Hepatic stellate cell (primary cell): ENCODE results near the gene CFAP97.
"Not testable (repeated sequence)": the region's sequence is repeated elsewhere in the genome, so short reads cannot be mapped to it uniquely, and the experiment has no call there.

ENCODE experiments used
- DNase-seq: peaks from one replicate; pipeline ENCODE4 v3.0.0; 2011; ENCODE audit warnings: low spot score

The CFAP97 gene

GRCh38 chr4:185139736-185140135 lies 64.1 kb downstream of the CFAP97 start:
- DNase-seq, result no peak

GRCh38 chr4:185138161-185138560 lies 65.6 kb downstream of the CFAP97 start:
- DNase-seq, result no peak

GRCh38 chr4:185137233-185137925 lies 66.4 kb downstream of the CFAP97 start:
- no peak for DNase-seq

GRCh38 chr4:185134307-185134869 lies 69.4 kb downstream of the CFAP97 start:
- peak; percentile 69 for DNase-seq

- DNase-seq, result peak; percentile 37
Measured at GRCh38 chr4:185128272-185129119, 75.3 kb downstream of the CFAP97 start.

GRCh38 chr4:185127021-185127925 lies 76.5 kb downstream of the CFAP97 start:
- peak; percentile 35 for DNase-seq

- no peak for DNase-seq
Measured at GRCh38 chr4:185124006-185124405, 79.8 kb downstream of the CFAP97 start.

- no peak for DNase-seq
Measured at GRCh38 chr4:185122681-185123345, 81.0 kb downstream of the CFAP97 start.

GRCh38 chr4:185120631-185120946 lies 83.2 kb downstream of the CFAP97 start:
- no peak for DNase-seq

- no peak for DNase-seq
Measured at GRCh38 chr4:185119927-185120630, 83.7 kb downstream of the CFAP97 start.

GRCh38 chr4:185119467-185119866 lies 84.3 kb downstream of the CFAP97 start:
- DNase-seq, result not testable (repeated sequence)

GRCh38 chr4:185118876-185119275 lies 84.9 kb downstream of the CFAP97 start:
- no peak for DNase-seq

GRCh38 chr4:185117300-185117934 lies 86.4 kb downstream of the CFAP97 start:
- DNase-seq, result no peak

GRCh38 chr4:185115827-185116232 lies 88.0 kb downstream of the CFAP97 start:
- DNase-seq, result peak; percentile 62

- DNase-seq, result no peak
Measured at GRCh38 chr4:185113340-185113739, 90.5 kb downstream of the CFAP97 start.

GRCh38 chr4:185112104-185112503 lies 91.7 kb downstream of the CFAP97 start:
- DNase-seq, result peak; percentile 88

GRCh38 chr4:185110375-185110823 lies 93.4 kb downstream of the CFAP97 start:
- no peak for DNase-seq

- DNase-seq, result no peak
Measured at GRCh38 chr4:185109736-185110135, 94.1 kb downstream of the CFAP97 start.
